Stromal cell of bone marrow (primary cell): ENCODE results near the gene DUSP15.

ENCODE experiments used
- DNase-seq: peaks from one replicate; pipeline ENCODE4 v3.0.0-alpha.2; 2012; ENCODE audit warnings: low read depth

Gene DUSP15

DNA sequence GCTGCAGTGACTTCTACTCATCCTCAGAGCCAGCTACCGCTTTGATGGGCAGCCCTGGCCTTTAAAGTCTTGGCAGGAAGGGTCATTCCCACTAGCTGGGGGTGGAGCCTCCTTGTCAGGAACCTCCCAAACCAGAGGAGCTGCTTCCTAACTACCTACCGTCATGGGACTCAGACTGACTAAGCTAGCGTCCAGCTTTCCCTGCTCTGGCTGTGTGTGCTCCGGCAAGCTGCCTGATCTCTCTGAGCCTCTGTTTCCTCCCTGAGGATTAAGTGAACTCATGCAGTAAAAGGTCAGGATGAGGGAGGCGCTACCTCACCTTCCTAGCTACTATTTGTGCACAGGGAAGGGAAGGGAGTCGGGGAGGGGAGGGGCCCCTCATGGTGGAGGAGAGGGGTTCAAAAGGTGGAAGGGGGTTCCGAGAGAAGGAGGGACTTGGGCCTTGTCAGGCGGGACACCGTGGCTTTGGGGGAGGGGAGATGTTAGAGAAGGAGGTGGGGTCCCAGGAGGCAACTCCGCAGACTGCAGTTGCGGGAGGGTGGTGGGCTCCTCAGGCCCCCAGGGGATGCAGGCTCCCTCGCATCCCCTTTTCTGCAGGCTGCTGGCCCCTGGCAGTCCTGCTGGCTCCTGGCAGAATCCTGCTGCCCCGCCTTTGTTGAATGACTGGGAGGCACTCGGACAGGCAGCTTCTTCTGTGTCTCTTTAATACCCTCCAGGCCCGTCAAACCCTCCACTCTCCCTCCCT is 9.8 kb downstream of the DUSP15 start:
- peak; percentile 54 for DNase-seq

DNA sequence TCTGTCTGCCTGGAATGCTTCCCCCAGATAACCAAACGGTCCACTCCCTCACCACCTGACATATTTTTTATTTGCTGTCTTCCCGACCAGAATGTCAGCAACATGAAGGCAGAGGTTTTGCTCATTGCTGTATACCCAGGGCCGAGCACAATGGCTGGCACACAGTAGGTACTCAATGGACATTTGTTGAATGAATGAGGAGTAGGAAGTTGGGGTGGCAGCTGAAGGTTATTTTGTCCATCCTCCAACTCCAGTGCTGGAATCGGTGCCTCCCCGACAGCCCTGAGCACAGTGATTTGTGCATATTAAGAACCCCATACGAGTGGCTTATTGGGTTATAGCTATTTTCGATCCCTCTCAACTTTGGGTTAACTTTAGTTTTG is 10.3 kb downstream of the DUSP15 start:
- no peak for DNase-seq

DNA sequence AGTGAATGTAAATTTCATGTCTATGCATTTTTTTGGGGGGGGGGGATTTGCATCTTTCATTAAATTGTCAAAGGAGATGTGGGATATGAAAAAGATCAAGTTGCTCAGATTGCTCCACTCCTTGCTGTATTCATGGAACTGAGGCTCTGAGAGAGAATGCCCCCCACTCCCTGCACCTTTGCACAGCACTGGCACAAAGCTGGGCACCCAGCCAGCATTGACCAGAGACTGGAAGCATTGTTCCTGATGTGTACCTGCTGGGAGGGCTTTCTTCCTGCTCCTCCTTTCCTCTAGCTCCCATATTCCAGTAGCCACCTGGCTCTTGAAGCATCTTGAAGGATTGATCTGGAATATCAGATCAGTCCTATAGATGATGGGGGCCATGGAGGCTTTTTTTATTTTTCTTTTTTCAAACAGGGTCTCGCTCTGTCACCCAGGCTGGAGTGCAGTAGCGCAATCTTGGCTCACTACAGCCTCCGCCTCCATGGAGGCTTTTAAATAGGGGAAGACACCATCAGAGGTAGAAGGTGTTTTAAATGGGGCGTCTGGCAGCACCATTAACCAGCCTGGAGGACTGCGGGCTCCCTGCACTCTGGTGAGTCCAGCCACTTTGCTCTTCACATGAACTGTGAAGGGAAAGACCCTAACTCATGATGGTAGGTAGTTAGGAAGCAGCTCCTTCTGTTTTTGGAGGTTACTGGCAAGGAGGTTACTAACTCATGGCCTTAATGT is 10.9 kb downstream of the DUSP15 start:
- no peak for DNase-seq

DNA sequence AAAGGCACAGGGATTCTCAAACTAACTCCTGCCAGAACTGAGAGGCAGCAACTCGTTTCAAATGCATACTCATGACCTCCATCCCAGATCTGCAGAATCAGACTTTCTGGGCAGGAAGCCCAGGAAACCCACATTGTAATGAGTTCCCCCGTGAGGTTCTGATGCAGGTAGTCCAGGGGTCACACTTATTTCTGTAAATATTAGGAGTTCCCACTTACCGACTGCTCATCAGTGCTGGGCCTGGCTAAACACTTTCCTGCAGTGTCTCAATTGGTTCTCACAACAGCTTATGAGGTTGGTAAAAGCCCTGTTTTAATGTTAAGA is 11.6 kb downstream of the DUSP15 start:
- DNase-seq: no peak

DNA sequence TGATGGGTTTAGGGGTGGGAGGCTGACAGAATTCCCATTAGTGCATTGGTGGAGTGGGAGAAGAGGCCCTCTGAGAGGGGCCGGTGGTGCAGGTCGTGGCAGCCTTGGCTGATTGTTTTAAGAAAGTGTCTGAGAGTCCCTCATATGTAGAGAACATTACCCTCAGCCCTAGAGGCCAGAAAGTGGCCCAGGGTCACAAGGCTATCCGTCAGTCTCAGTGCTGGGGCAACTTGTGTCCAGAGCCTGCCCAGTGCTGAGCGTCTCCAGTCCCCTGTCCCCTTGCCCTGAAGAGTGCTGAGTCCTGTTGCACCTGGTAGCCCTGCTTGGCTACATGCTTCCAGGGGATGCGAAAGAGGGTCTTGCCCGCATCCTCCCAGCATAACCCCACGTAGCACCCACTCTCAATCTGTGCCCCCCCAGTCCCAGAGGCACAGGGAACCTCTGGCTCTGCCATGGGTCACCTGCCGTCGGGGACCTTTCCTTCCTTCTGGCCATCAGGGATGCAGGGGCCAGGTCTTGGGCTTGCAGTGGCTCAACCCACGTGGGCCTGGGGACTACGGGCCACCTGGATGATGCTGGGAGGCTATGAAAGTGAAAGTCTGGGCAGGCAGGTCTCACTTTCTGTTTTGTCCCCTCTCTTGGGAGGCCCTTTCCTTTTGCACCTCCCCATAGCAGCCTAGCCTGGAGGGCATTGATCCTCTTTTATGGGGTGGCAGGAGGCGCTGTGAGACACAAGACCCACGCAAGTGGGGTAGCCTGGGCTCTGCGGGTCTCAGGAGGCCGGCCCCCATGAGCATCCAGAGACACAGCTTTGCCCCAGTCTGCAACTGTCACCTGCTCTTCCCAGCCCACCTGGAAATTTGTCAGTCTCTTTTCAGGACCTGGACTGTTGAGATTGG is 12.2 kb downstream of the DUSP15 start:
- no peak for DNase-seq

DNA sequence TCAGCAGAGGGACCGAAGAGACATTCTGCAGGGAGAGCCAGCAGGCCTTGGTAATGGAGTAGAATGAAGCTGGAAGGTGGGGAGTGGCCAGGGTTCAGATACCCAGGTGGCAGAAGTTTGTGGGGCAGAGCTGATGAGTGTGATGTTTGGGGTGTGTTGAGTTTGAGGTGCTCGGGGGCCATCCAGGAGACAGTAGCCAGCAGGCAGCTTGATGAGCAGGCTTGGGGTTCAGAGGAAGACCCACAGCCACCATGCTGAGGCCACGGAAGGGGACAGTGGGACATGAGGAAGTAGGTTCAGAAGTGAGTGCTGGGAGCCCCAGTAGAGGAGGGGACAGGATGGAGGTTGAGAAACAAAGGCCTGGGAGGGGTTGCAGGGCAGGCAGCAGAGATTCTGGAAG is 13.8 kb downstream of the DUSP15 start:
- DNase-seq: no peak

DNA sequence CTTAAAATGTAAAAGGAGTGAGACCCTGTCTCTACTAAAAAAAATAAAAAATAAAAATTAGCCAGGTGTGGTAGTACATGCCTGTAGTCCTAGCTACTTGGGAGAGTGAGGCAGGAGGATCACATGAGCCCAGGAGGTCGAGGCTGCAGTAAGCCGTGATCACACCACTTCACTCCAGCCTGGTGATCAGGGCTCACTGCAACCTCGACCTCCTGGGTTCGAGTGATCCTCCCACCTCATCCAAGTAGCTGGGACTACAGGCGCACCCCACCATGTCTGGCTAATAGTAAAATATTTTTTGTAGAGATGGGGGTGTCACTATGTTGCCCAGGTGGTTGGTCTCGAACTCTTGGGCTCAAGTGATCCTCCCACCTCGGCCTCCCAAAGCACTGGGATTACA is 16.8 kb downstream of the DUSP15 start:
- no peak for DNase-seq

DNA sequence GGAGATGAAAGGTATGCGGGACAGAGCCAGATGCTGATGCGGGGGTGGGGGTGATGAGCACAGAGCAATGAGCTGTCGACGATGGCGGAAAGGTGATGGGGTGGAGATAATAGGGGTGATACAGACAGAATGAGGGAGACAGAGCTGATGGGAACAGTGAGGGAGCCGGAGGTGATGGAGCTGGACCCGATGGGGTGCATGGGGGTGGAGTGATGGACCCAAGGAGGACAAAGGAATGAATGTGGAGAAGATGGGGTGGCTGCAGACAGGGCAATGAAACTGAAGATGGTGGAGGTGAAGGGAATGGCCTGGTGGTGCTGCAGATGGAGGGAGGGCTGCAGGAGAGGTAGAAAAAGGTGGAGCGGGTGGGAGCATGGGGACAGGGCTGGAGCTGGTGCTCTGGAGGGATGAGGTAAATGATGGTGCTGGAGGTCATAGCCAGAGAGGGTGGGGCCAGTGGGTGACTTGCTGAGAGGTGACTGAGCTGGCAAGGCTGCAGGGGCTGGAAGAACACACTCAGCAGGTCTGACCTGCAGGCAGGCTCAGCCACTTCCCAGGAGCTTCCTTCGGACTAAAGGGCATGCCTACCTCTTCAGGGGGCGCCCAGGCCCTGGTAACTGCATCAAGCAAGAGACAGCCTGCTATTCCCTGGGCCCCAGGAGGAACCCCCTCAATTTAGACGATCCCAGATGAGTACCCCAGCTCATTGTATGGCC is 18.9 kb downstream of the DUSP15 start:
- no peak for DNase-seq

DNA sequence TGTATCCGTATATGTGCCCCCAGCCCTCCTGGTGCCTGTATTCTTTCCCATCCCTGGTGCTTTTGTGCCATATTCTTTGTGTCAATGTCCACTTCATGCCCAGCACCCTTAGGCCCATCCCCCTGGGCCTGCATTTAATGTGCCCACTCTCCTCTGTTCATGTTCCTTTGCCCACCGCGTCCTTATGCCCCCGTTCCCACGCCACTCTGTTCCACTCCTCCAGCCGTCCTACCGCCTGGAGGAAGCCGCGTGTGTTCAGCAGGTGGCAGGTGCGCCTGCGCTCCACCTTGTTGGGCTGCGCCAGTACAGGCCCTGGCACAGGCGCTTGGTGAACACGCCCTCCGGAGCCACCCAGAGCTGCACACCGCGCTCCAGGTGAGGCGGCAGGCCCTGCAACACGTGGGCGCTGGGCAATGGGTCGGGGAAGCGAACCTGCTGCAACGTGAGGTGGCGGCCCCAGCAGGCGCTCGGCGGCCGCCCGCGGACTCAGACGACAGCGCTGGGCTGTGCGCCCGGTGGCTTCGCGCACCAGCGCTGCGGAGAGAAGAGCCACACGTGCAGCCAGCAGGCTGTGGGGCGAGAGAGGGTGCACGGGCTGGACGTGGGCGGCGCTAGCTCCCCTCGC is 20.9 kb downstream of the DUSP15 start:
- DNase-seq: no peak

DNA sequence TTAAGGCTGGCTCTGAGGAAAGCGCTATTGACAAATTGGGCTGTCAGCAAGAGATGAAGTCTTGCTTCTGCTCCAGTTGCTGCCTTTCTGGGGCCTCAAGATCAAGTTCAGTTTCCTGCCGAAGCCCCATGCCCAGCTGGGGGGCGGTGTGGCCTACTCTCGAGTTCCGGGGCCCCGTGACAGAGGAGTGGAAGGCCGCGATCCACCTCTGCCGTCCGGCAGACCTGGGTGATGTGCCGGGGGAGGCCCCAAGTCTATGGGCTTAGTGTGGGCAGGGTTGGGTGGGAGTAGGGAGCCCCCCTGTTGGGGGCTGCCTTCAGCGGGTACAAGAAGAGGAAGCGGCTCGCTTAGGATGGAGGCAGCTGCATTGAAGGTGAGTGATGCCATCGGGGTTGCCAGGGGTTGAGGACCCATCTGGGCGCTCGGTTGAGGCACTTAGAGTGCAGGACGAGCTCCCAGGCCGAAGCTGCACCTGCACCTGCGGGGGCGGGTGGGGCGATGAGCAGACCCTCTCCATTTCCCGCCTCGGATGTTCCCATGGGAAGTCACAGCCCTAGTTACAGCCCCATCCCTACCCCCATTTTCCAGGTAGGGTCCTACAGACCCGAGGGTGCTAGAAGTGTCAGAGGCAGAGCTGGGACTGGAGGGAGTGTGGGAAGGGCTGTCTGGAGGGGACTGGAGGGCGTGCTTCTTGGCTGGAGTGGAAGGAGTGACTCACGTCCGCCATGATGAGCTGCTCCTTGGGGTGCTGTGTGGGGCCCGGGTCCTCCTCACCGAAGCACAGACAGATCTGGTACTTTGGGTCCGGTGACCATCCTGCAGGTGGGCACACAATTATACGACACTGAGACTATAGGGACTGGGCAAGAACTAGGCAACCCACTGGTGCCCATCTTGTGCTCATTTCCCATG is 22.0 kb downstream of the DUSP15 start:
- DNase-seq: no peak

DNA sequence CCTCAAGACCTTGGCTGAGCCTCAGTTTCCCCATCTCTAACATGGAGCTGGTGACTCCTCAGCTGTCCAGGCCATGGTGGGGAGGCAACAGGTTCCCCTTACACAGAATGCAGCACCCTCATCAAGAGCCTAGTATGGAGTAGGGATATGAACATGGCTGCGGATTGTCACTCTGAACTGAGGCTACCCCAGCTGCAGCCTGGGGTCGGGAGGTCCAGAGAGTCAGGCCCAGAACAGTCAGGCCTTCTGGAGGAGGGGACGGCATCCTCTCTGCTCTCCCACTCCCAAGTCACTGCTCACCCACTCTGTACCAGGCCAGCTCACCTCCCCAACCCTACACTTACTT is 23.6 kb downstream of the DUSP15 start:
- no peak for DNase-seq

DNA sequence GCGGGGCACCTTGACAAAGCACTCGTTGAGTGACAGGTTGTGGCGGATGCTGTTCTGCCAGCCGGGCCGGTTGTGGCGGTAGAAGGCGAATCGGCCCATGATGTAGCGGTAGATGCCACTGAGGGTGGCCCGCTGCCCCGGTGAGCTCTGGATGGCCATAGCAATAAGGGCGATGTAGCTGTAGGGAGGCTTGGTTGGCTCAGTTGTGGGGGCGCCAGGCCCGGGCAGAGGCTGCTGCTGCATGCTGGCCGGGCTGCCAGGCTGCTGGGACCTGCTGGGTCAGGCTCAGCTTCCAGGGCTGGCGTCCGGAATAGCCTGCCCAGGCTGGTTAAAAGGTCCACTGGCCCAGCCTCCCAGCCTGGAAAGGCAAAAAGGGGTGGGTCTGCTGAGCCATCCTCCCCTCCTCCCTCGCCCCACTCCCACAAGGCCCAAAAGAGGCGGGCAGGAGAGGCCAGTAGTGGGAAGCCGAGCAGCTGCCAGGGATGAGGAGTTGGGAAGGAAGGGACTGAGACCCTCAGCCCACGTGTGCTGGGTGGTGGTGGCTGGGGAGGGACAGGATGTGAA is 24.9 kb downstream of the DUSP15 start, which contains the start of gene FOXS1:
Gene FOXS1, minus strand, starts transcription at position 305 of the 564 bp plus-strand sequence. Its CDS starts 62 bp downstream, at position 243.
- DNase-seq: no peak

DNA sequence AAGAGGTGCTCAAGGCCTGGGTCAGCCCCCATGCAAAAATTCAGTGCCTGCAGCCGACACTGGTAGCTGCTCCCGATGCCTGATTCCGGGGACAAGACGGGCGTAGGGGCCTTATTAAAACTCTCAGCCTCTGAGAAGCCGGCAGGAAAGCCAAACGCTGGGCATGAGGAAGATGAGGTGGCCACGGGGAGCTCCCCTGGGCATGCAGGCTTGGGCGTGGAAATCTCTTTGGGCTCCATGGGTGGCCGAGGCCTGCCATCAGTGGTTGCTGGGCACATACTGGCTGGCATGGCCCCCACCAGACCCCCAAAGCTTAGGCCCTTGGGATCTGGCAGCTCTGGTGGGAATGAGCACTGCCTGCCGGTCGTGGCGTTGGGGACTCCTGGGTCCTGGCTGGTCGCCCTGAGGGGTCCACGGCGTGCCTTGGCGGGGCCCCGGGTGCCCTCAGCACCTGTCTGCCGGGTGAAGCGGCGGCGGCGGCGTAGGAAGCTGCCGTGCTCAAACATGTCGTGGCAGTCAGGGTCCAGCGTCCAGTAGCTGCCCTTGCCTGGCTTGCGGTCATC is 25.5 kb downstream of the DUSP15 start:
- no peak for DNase-seq

DNA sequence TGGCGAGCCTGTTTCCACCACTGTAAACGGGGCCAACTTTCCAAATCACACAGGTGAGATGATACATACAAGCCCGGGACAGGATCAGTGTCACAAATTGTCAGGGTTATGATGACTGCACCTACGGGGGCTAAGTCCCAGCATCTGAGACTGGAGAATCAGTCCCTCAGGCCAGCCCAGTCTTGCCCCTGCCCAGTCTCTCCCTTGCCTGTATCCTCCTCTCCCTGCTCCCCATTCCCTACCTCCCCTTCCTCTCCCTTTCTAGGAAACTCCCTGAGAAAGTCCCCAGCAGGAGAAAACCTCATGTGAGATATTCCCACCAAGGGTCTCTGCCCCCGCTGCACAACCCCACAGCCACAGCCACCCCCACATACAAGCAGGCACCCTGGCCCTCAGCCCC is 26.4 kb downstream of the DUSP15 start:
- DNase-seq: no peak

DNA sequence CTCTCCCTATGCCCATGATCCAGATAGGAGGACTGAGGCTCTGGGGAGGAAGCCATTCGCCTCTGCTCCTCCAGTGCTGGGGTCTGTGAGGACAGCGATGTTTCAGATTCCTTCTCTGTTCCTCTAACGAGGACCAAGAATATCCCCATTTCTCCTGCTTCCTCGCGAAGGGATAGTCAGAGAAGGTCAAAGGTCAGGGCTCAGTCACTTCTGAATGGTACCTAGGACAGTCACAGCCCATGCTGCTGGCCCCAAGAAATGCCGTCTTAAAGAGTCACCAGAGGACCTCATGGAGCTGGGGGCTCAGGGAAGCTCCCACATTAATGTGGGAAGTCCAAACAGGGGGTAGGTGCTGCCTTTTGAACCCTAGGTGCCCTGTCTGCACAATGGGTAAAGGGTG is 27.0 kb downstream of the DUSP15 start:
- no peak for DNase-seq

DNA sequence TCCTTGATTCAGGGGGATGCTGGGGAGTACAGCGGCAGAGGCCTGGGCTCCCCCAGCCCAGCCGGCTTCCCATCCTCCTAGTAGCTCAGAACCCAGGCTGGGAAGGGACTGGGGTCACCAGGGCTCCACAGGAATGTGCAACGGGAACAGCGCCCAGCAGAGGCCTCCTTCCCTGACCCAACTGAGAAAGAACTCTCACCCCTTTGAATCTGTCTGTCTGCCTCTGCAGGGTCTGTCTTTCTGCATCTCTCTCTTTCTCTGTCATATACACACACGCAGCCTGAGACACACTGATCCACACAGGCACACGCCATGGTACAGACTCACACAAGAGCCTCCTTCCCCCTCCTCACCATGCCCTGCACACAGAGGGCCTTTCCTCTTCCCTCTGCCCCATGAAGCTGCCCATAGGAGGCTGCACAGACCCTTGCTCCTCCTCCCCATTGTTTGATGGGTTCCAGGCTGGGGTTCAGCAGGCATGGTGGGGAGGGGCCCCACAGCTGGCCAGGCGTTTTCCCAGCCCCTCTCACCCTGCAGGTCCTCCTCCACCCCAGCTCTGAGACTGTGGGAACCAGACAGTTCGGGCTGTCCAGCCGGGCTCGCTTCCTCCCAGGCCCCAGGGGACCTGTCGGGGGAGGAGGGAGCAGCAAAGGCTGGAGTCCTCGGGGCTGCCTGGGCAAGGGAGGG is 27.7 kb downstream of the DUSP15 start:
- DNase-seq: no peak

DNA sequence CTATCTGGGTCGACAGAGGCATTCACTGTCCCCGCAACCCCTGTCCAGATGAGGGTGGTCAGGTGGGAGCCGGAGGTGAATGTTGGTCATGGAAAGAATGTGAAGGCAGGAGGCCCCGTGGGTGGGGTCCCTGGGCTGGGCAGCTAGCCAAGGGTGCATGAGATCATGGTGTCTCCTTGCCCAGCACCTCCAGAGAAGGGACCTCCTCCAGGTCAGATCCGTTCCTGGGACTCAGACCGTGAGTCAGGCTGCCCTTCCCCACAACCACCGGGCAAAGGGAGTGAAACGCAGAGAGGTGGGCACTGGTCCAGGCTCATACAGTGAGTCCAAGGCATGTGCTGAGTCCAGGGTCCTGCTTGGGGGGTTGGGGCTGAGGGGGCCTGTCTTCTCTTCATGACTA is 28.4 kb downstream of the DUSP15 start:
- no peak for DNase-seq

DNA sequence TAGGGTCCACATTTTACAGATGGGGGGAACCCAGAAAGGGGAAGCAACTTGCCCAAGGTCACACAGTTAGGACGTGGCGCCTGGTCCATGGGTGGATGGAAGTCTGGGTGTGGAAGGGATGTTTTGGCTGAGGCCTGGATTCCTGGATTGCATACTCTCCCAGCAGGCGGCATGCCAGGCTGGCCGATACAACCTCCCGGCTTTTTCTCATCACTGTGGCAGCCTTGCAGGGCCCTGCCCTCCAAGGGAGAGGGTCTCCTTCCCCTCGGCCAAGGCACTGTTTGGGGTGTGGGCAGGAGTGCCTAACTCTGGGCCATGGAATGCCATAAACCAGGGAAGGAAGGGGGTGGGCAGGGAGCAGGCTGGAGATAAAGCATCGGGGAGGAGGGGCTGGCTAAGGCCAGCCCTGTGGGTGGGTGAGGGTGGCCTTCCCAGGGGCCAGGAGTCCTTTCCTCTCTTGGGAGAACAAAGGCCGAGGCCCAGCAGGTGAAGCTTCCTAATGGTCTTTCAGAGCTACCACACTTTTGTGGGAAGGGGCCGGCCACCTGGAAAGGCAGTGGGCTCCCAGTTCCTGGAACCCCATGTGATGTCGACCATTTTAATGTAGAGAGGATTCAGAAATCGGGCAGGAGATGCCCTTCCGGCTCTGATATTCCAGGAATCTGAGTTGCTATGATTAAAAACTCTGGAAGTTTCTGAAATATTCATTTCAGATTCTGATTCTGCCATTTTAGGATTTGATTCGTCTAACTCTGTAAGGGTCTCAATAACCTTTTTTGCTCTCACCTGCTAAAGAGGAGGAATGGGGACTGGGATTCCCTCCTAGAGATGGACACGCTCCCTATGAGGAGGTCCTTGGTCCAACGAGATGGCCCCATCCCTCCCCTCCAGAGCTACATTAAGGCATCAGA is 29.2 kb downstream of the DUSP15 start:
- no peak for DNase-seq
